HepG2 (cell line): ENCODE data around the gene WDR47. TPM values are rescaled to one million over a fixed set of nuclear protein-coding genes. Genes with fewer than 3 reads are reported as not detected.

Source experiments
- CREM ChIP-seq, 2 experiments: sonication (generic) in 1 of 2; formaldehyde crosslinking in 1 of 2; IDR thresholded peaks; 2 replicates each; pipeline versions ENCODE4 v1.4.0 to v1.6.1; 2016 to 2020; ENCODE audit warnings: antibody characterized with exemption in 1 of 2, mild to moderate bottlenecking in 1 of 2, missing genetic modification reagents in 1 of 2
- KDM2A ChIP-seq: sonication (generic); formaldehyde crosslinking; IDR thresholded peaks from 2 replicates; pipeline ENCODE4 v1.4.0; 2020; ENCODE audit warnings: low read depth, missing genetic modification reagents, borderline replicate concordance
- RFX3 ChIP-seq: IDR thresholded peaks from 2 replicates; pipeline ENCODE4 v1.6.1; 2016; ENCODE audit warnings: missing biosample characterization, missing genetic modification reagents
- SMARCC2 ChIP-seq: fragments of 450-650 bp; IDR thresholded peaks from 2 replicates; pipeline ENCODE4 v1.6.1; 2017; ENCODE audit warnings: antibody characterized with exemption, mild to moderate bottlenecking
- SMC3 ChIP-seq: IDR thresholded peaks from 2 replicates; pipeline ENCODE4 v1.6.1; 2011; ENCODE audit warnings: low read length, improper control_type of control experiment
- TARDBP ChIP-seq: sonication (generic); formaldehyde crosslinking; IDR thresholded peaks from 2 replicates; pipeline ENCODE4 v1.8.0; 2022; ENCODE audit warnings: mild to moderate bottlenecking, missing genetic modification reagents
- ZMYM2 ChIP-seq: sonication (generic); formaldehyde crosslinking; IDR thresholded peaks from 2 replicates; pipeline ENCODE4 v1.8.0; 2022; ENCODE audit warnings: mild to moderate bottlenecking, missing genetic modification reagents
- ZNF124 ChIP-seq: sonication (generic); formaldehyde crosslinking; IDR thresholded peaks from 2 replicates; pipeline ENCODE4 v1.4.0; 2020; ENCODE audit warnings: missing genetic modification reagents
- ZNF280B ChIP-seq: sonication (generic); formaldehyde crosslinking; IDR thresholded peaks from 2 replicates; pipeline ENCODE4 v1.5.0; 2020; ENCODE audit warnings: missing genetic modification reagents, mild to moderate bottlenecking, borderline replicate concordance
- ZNF563 ChIP-seq: sonication (generic); formaldehyde crosslinking; IDR thresholded peaks from 2 replicates; pipeline ENCODE4 v1.8.0; 2022; ENCODE audit warnings: mild to moderate bottlenecking, moderate library complexity, missing genetic modification reagents
- ZSCAN9 ChIP-seq: IDR thresholded peaks from 2 replicates; pipeline ENCODE4 v1.6.1; 2016; ENCODE audit warnings: borderline replicate concordance
- polyA plus RNA-seq, 8 experiments: library from polyadenylated mRNA; depleted of rRNA in 3 of 8; stranded (reverse) in 7 of 8; unstranded in 1 of 8; fragments of >200 nt; fragmentation: Illumina TruSeq in 4 of 8; extraction: Trizol in 4 of 8; gene quantifications; 2 replicates each; pipeline versions ENCODE4 v1.2.1 to v1.2.3, GENCODE V29; 2011 to 2016; ENCODE audit warnings: low read depth in 4 of 8, missing spikeins in 1 of 8, mixed read lengths in 1 of 8; ENCODE audit not compliant: insufficient read depth in 1 of 8
- total RNA-seq, 5 experiments: library from RNA; depleted of rRNA; stranded (reverse); fragments of >200 nt; fragmentation: Illumina TruSeq; extraction: Trizol; gene quantifications; 2 replicates each; pipeline ENCODE4 v1.2.3, GENCODE V29; 2016; ENCODE audit warnings: low read depth in 1 of 5
- TF ChIP-seq, protein P1 (sequence below): sonication (generic); formaldehyde crosslinking; IDR thresholded peaks from 2 replicates; pipeline ENCODE4 v1.5.0; 2020; ENCODE audit warnings: mild to moderate bottlenecking, missing genetic modification reagents, borderline replicate concordance
- TF ChIP-seq, protein P2 (sequence below): sonication (generic); formaldehyde crosslinking; IDR thresholded peaks from 2 replicates; pipeline ENCODE4 v1.5.0; 2020; ENCODE audit warnings: missing genetic modification reagents
- TF ChIP-seq, protein P3 (sequence below): sonication (generic); formaldehyde crosslinking; IDR thresholded peaks from 2 replicates; pipeline ENCODE4 v1.8.1; 2023; ENCODE audit warnings: mild to moderate bottlenecking, missing genetic modification reagents

Gene WDR47
- total and polyA plus RNA-seq, 2 of the 13 experiments (the other 11 are each of a cell fraction or from before 2014, with no cell fraction given): 4.3 to 5.9 TPM

DNA sequence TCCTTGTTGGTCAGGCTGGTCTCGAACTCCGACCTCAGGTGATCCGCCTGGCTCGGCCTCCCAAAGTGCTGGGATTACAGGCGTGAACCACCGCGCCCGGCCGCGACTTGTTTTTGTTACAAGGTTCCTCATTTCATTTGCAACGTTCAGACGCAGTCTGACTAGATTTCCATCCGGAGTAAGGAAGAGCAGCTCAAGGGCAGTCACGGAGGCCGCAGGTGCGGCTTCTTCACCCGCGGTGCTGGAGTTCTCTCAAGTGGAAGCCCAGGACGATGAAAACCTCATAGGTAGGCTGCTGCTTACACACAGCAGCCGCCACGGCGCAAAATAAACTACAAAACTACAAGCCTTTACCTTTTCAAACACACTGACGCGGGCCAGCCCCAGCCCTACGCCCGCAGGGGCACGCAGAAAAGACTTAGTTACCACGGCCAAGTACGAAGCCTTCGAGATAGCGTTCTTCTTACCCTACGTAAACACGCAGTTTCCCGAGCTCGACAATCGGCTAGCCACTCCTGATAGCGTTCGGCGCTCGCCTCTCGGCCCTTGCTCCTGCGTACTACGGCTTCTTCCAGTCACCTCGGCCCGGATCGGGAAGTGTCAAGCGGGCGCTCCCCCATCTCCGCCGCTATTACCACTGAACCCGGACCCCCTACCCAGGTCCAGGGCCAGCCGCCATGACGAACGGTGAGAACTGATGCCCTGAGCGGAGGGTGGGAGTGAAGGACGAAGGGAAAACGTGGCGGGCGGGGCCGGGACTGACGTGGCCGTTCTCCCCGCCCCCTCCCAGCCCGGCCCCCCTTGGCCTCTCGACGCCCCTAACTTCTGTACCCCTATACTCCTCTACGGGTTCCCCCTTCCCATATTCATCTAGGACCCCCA lies 48.5 kb upstream of the WDR47 start, which contains the start of gene TMEM167B (continued):
- TF ChIP-seq ZMYM2 (CRISPR knock-in tag) (0 out of 2 replicates have a peak, but pooled peaks have one; percentile 19), ZSCAN9 (CRISPR knock-in tag) (peak; percentile 75), SMARCC2 (no peak), ZNF563 (CRISPR knock-in tag) (peak; percentile 75), SMC3 (no peak), TARDBP (peak; percentile 92), ZNF124 (CRISPR knock-in tag) (0 out of 2 replicates have a peak, but pooled peaks have one; percentile 45), KDM2A (peak; percentile 97), RFX3 (CRISPR knock-in tag) (peak; percentile 29; the same call in 1 of the 2 replicates), ZNF280B (CRISPR knock-in tag) (peak; percentile 86), CREM (IDR thresholded peaks at IDR 0.05) (peak; percentile 88), CREM (CRISPR knock-in tag; IDR thresholded peaks at IDR 0.05) (peak; percentile 5; the same call in 1 of the 2 replicates)
- TF ChIP-seq, protein P1, sequence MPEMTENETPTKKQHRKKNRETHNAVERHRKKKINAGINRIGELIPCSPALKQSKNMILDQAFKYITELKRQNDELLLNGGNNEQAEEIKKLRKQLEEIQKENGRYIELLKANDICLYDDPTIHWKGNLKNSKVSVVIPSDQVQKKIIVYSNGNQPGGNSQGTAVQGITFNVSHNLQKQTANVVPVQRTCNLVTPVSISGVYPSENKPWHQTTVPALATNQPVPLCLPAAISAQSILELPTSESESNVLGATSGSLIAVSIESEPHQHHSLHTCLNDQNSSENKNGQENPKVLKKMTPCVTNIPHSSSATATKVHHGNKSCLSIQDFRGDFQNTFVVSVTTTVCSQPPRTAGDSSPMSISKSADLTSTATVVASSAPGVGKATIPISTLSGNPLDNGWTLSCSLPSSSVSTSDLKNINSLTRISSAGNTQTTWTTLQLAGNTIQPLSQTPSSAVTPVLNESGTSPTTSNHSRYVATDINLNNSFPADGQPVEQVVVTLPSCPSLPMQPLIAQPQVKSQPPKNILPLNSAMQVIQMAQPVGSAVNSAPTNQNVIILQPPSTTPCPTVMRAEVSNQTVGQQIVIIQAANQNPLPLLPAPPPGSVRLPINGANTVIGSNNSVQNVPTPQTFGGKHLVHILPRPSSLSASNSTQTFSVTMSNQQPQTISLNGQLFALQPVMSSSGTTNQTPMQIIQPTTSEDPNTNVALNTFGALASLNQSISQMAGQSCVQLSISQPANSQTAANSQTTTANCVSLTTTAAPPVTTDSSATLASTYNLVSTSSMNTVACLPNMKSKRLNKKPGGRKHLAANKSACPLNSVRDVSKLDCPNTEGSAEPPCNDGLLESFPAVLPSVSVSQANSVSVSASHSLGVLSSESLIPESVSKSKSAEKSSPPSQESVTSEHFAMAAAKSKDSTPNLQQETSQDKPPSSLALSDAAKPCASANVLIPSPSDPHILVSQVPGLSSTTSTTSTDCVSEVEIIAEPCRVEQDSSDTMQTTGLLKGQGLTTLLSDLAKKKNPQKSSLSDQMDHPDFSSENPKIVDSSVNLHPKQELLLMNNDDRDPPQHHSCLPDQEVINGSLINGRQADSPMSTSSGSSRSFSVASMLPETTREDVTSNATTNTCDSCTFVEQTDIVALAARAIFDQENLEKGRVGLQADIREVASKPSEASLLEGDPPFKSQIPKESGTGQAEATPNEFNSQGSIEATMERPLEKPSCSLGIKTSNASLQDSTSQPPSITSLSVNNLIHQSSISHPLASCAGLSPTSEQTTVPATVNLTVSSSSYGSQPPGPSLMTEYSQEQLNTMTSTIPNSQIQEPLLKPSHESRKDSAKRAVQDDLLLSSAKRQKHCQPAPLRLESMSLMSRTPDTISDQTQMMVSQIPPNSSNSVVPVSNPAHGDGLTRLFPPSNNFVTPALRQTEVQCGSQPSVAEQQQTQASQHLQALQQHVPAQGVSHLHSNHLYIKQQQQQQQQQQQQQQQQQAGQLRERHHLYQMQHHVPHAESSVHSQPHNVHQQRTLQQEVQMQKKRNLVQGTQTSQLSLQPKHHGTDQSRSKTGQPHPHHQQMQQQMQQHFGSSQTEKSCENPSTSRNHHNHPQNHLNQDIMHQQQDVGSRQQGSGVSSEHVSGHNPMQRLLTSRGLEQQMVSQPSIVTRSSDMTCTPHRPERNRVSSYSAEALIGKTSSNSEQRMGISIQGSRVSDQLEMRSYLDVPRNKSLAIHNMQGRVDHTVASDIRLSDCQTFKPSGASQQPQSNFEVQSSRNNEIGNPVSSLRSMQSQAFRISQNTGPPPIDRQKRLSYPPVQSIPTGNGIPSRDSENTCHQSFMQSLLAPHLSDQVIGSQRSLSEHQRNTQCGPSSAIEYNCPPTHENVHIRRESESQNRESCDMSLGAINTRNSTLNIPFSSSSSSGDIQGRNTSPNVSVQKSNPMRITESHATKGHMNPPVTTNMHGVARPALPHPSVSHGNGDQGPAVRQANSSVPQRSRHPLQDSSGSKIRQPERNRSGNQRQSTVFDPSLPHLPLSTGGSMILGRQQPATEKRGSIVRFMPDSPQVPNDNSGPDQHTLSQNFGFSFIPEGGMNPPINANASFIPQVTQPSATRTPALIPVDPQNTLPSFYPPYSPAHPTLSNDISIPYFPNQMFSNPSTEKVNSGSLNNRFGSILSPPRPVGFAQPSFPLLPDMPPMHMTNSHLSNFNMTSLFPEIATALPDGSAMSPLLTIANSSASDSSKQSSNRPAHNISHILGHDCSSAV (CRISPR knock-in tag): 0 out of 2 replicates have a peak, but pooled peaks have one; percentile 66
- TF ChIP-seq, protein P2, sequence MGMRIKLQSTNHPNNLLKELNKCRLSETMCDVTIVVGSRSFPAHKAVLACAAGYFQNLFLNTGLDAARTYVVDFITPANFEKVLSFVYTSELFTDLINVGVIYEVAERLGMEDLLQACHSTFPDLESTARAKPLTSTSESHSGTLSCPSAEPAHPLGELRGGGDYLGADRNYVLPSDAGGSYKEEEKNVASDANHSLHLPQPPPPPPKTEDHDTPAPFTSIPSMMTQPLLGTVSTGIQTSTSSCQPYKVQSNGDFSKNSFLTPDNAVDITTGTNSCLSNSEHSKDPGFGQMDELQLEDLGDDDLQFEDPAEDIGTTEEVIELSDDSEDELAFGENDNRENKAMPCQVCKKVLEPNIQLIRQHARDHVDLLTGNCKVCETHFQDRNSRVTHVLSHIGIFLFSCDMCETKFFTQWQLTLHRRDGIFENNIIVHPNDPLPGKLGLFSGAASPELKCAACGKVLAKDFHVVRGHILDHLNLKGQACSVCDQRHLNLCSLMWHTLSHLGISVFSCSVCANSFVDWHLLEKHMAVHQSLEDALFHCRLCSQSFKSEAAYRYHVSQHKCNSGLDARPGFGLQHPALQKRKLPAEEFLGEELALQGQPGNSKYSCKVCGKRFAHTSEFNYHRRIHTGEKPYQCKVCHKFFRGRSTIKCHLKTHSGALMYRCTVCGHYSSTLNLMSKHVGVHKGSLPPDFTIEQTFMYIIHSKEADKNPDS (CRISPR knock-in tag): no peak
- TF ChIP-seq, protein P3, sequence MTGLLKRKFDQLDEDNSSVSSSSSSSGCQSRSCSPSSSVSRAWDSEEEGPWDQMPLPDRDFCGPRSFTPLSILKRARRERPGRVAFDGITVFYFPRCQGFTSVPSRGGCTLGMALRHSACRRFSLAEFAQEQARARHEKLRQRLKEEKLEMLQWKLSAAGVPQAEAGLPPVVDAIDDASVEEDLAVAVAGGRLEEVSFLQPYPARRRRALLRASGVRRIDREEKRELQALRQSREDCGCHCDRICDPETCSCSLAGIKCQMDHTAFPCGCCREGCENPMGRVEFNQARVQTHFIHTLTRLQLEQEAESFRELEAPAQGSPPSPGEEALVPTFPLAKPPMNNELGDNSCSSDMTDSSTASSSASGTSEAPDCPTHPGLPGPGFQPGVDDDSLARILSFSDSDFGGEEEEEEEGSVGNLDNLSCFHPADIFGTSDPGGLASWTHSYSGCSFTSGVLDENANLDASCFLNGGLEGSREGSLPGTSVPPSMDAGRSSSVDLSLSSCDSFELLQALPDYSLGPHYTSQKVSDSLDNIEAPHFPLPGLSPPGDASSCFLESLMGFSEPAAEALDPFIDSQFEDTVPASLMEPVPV (CRISPR knock-in tag): peak; percentile 75; the same call in 1 of the 2 replicates
